ENCODE data around the gene FSHB.

GRCh38 chr11:30258679-30259078 is 27.9 kb downstream of the FSHB start:
- no peak for TF ChIP-seq CTCF (IDR thresholded peaks at IDR 0.05)
- no peak for TF ChIP-seq POLR2A (IDR thresholded peaks at IDR 0.05)
- no peak for TF ChIP-seq POLR2AphosphoS5 (IDR thresholded peaks at IDR 0.05)

All from prostate gland (tissue), 2 donors.